ENCODE data around the gene SCFD1.

Gene SCFD1

GRCh38 chr14:30581283-30581625 is 40.9 kb upstream of the SCFD1 start:
- H3K4me3 ChIP-seq (ENCODE audit: insufficient read depth, low read length, poor library complexity, severe bottlenecking): no peak overlapping the region
- no peak overlapping the region for H3K4me2 ChIP-seq (ENCODE audit: low read depth, low read length, poor library complexity, severe bottlenecking)
- no peaks in the 10 kb centered on the region; the same call in 1 of the 2 replicates for H3K9me3 ChIP-seq (ENCODE audit: insufficient read depth, low read length)
- no peaks in the 10 kb centered on the region for H3K9me2 ChIP-seq (replicated peaks; ENCODE audit: insufficient read depth, low read length)
- H3K9ac ChIP-seq (ENCODE audit: low read length): no peak overlapping the region
- peaks cover 5% of the 10 kb centered on the region; the same call in 1 of the 2 replicates for H3F3A ChIP-seq (ENCODE audit: insufficient read depth)
- peaks cover 17% of the 10 kb centered on the region; the same call in 1 of the 2 replicates for H4K20me1 ChIP-seq (ENCODE audit: low read depth, low read length)
- TF ChIP-seq CTCF (IDR thresholded peaks at IDR 0.05; ENCODE audit: insufficient read depth, low read length, poor library complexity, severe bottlenecking) (no peak), EZH2phosphoT487 (conservative IDR thresholded peaks at IDR 0.05; ENCODE audit: low read length) (no peak)
- H2AFZ ChIP-seq (ENCODE audit: low read depth, low read length, severe bottlenecking): no peak overlapping the region
- H3K79me2 ChIP-seq (ENCODE audit: insufficient read depth, low read length): peaks cover 100% of the 10 kb centered on the region
- H3K27ac ChIP-seq (ENCODE audit: low read depth, low read length): no peak overlapping the region
- no peaks in the 10 kb centered on the region for H3K27me3 ChIP-seq (ENCODE audit: low read length)
- peaks cover 38% of the 10 kb centered on the region for H3K36me3 ChIP-seq (ENCODE audit: low read length)

GRCh38 chr14:30582376-30582775 is 39.7 kb upstream of the SCFD1 start:
- Histone ChIP-seq H3K36me3 (ENCODE audit: low read length) (peaks cover 40% of the 10 kb centered on the region), H3K27me3 (ENCODE audit: low read length) (no peaks in the 10 kb centered on the region), H3F3A (ENCODE audit: insufficient read depth) (peaks cover 6% of the 10 kb centered on the region; the same call in 1 of the 2 replicates), H3K9me3 (ENCODE audit: insufficient read depth, low read length) (no peaks in the 10 kb centered on the region; the same call in 1 of the 2 replicates), H4K20me1 (ENCODE audit: low read depth, low read length) (peaks cover 17% of the 10 kb centered on the region; the same call in 1 of the 2 replicates), H2AFZ (ENCODE audit: low read depth, low read length, severe bottlenecking) (no peak overlapping the region), H3K27ac (ENCODE audit: low read depth, low read length) (no peak overlapping the region), H3K4me3 (ENCODE audit: insufficient read depth, low read length, poor library complexity, severe bottlenecking) (no peak overlapping the region), H3K4me2 (ENCODE audit: low read depth, low read length, poor library complexity, severe bottlenecking) (no peak overlapping the region), H3K9ac (ENCODE audit: low read length) (no peak overlapping the region), H3K9me2 (replicated peaks; ENCODE audit: insufficient read depth, low read length) (no peaks in the 10 kb centered on the region), H3K79me2 (ENCODE audit: insufficient read depth, low read length) (peaks cover 97% of the 10 kb centered on the region)
- TF ChIP-seq EZH2phosphoT487 (conservative IDR thresholded peaks at IDR 0.05; ENCODE audit: low read length): no peak
- no peak for TF ChIP-seq CTCF (IDR thresholded peaks at IDR 0.05; ENCODE audit: insufficient read depth, low read length, poor library complexity, severe bottlenecking)

GRCh38 chr14:30584058-30584630 is 38.0 kb upstream of the SCFD1 start:
- peaks cover 86% of the 10 kb centered on the region for H3K79me2 ChIP-seq (ENCODE audit: insufficient read depth, low read length)
- TF ChIP-seq CTCF (IDR thresholded peaks at IDR 0.05; ENCODE audit: insufficient read depth, low read length, poor library complexity, severe bottlenecking) (no peak), EZH2phosphoT487 (conservative IDR thresholded peaks at IDR 0.05; ENCODE audit: low read length) (no peak)
- no peak overlapping the region for H3K9ac ChIP-seq (ENCODE audit: low read length)
- no peaks in the 10 kb centered on the region for H3K27me3 ChIP-seq (ENCODE audit: low read length)
- peaks cover 43% of the 10 kb centered on the region for H3K36me3 ChIP-seq (ENCODE audit: low read length)
- no peak overlapping the region for H3K4me2 ChIP-seq (ENCODE audit: low read depth, low read length, poor library complexity, severe bottlenecking)
- no peak overlapping the region for H3K4me3 ChIP-seq (ENCODE audit: insufficient read depth, low read length, poor library complexity, severe bottlenecking)
- H4K20me1 ChIP-seq (ENCODE audit: low read depth, low read length): 0 out of 2 replicates have a peak, but pooled peaks cover 5% of the 10 kb centered on the region
- H3F3A ChIP-seq (ENCODE audit: insufficient read depth): peaks cover 9% of the 10 kb centered on the region; the same call in 1 of the 2 replicates
- no peak overlapping the region for H3K27ac ChIP-seq (ENCODE audit: low read depth, low read length)
- no peak overlapping the region for H2AFZ ChIP-seq (ENCODE audit: low read depth, low read length, severe bottlenecking)
- H3K9me3 ChIP-seq (ENCODE audit: insufficient read depth, low read length): no peaks in the 10 kb centered on the region; the same call in 1 of the 2 replicates
- no peaks in the 10 kb centered on the region for H3K9me2 ChIP-seq (replicated peaks; ENCODE audit: insufficient read depth, low read length)
